AG08395 (cell line): ENCODE results near the gene ILDR1.

Experiments used
- DNase-seq: peaks from one replicate; pipeline ENCODE4 v3.0.0; 2012; ENCODE audit warnings: mixed read lengths, low spot score

Gene ILDR1

GRCh38 chr3:121994551-121994950 is 27.5 kb downstream of the ILDR1 start:
- DNase-seq: no peak

DNA sequence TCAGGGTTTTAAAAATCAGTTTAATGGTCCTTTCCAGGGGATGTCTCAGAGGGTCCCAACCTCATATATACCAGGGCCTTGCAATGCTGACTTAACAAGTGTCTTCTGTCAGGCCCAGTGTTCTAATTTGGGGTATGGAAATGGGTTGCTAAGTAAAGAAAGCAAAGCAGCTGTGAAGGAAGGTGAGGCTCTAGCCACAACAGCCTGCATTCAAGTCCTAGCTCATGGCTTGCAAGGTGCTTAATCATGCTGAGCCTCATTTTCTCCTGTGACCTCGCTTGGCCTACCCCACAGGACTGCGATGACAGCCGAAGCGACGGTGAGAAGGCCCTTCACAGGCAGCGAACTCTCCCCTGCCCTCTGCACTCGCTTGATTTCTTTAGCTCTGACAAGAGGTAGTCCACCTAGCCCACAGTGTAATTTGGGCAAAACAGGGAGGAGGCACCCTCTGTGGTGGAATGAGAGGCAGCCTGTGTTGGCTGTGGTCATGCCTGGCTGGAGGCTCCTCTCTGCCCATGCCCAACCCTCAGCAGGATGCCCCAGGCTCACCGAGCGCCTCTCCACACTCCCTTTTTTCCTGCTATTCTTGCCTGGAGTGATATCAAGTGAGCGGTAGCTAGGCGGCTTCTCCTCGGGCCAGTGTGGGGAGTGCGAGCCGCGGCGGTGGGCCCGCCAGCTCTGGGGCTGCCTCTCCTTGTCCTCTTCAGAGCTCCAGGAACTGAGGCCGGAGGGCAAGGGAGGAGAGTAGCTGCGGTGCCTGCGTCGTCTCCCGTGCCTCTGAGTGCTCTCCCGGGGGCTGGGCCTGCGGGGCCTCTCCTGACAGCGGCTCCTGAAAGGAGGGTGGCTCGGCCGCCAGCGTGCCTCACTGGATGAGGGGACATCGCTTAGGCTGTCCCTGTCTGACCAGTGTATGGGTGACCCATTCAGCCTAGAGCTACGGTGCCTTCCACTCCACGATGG is 29.2 kb downstream of the ILDR1 start:
- no peak for DNase-seq

GRCh38 chr3:121989943-121990342 is 32.1 kb downstream of the ILDR1 start:
- DNase-seq: no peak

DNA sequence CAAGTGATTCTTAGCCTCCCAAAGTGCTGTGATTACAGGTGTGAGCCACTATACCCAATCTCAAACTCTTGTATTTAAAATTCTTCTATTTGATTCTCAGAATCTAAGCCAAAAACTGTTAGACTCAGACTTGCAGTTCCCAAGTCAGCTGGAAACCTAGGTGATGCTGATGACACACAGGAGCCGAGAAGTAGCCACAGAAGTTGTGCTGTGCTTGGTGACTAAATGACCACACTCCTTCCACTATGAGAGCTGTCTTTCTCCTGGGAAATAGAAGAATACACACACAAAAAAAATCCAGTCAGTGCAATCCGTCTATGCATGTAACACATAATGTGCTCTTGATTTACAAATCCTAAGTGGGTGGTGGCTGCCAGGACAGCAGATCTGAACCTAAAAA is 33.9 kb downstream of the ILDR1 start:
- DNase-seq: no peak

DNA sequence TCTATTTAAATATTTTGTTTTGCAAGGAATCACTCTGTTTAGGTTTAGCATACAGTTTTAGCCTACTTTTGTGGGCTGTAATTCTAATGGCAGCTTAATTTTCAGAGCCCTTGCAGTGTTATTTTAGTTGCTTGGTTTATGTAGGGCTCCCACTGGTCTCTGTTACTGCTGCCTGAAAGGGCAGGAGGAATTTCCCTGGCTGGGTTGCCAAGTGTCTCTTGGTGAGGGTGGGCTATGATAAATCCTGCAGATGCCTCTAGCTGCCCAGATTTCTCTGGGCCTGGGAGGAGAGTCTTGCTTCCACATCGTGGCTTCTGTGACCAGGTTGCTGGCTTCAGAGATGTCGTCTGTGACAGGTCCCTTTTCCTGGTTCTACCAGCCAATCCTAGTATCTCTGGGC is 36.2 kb downstream of the ILDR1 start:
- no peak for DNase-seq

- DNase-seq: no peak
These were observed 40.6 kb downstream of the ILDR1 start for GRCh38 chr3:121981473-121981872.

DNA sequence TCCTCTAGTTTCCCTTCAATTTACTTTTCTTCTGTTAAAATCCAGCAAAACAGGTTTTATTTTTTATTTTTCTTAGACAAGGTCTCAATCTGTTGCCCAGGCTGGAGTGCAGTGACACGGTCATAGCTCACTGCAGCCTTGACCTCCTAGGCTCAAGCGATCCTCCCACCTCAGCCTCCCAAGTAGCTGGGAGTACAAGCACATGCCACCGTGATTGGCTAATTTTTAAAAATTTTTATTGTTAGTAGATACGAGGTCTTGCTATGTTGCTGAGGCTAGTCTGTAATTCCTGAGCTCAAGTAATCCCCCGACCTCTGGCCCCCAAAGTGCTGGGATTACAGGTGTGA is 41.6 kb downstream of the ILDR1 start:
- no peak for DNase-seq

DNA sequence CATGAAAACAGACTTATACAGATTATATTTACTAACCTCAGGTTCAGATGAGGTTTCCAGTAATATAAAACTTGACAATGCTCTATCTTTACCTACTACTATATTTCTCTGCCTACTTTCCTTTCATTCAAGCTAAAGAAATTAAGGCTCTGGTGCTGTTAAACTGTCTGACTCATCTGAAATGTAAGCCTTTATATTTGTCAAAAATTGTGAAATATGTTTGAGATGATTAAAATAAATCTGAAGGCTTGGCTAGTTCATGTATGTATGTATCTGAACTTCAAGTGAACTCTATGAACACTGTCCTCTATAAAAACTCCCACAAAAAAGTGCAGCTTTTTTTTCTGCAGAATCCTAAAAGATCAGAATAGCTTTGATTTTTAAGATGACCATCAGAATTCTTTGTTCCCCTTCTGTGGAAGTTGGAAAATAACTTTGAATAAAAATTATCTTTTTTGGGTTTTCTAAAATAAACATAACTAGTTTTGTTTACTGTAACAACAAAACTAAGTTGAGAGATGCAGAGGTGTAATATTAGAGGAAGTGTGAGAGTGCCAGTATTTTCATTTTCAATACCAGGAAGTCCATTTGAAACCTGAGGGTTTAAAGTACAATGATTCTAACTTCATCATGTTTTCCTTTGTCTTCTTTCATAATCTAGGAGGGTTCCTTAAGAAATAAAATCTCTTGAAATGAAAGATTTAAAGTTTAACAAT is 42.2 kb downstream of the ILDR1 start:
- no peak for DNase-seq

DNA sequence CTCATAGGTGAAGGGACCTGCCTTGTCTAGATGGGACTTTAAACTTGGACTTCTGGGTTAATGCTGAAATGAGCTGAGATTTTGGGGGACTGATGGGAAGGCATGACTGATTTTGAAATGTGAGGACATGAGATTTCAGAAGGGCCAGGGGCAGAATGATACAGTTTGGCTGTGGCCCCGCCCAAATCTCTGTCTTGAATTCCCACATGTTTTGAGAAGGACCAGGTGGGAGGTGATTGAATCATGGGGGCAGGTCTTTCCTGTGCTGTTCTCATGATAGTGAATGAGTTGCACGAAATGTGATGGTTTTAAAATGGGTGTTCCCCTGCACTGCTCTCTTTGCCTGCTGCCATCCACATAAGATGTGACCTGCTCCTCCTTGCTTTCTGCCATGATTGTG is 42.8 kb downstream of the ILDR1 start:
- no peak for DNase-seq

- DNase-seq: no peak
These were observed 45.3 kb downstream of the ILDR1 start for GRCh38 chr3:121976727-121977126.

DNA sequence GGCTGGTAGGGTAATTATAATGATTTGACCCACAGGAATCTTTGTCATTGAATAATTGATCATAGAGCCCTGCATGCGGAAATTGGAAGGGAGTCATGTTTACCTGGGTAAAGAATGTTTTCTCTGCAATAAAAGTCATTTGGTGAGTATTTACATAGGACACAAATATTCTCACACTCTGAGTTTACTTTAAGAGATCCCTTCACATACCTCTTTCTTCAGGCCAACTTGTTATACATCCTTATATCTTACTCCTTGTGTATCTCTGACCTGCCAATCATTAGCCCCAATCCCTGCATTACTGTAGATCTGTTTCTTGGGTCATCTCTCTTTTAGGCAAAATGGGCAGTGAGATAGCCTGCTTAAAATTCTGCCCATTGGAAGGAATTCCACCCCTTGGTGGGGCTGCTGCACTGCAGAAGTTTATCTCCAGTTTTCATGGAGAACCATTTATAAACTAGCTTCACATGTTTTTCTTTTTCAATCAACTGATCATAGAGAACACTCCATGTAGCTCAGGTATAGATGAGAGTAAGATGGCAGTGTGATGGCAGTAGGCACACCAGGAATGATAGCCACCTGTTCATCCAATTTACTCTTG is 46.2 kb downstream of the ILDR1 start:
- DNase-seq: no peak

GRCh38 chr3:121974601-121975111 is 47.4 kb downstream of the ILDR1 start:
- no peak for DNase-seq

DNA sequence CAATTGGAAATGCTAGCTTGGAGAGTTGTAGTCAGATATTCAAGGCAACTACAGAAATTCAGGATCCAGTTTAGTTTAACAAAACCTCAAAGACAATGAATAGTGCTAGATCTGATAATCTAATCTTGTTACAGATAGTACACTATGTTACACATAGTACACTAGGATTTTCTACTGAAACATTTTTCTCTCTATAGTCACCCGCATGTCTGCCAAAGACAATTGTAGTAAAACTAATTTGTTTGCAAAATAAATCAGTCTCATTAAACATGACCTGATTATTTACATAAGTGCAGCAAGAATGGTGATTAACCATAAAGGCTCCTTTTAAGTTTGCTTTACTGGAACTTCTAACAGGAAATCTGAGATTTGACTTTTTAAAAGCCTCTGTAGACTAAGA is 52.0 kb downstream of the ILDR1 start:
- DNase-seq: no peak

DNA sequence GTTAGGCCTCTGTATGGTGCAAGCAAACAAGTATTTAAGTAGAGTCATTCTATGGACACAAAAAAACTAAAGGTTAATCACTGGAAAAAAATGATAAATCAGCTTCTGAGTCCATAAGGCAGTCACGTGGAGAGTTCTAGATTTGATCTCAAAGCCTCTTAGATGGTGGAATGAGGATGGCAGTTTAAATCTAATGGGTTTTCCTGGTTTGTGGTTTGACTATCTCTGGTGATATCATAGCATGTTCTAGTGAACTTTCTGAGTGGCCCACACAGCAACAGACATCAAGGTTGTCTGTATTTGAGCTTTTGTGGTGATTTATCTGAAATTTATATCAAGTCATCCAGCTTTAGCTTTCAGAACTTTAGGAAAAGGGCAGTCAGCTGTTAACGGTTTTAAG is 52.4 kb downstream of the ILDR1 start:
- DNase-seq: no peak

GRCh38 chr3:121963608-121964007 is 58.4 kb downstream of the ILDR1 start:
- DNase-seq: no peak

- DNase-seq: no peak
These were observed 59.6 kb downstream of the ILDR1 start for GRCh38 chr3:121962443-121962842.

DNA sequence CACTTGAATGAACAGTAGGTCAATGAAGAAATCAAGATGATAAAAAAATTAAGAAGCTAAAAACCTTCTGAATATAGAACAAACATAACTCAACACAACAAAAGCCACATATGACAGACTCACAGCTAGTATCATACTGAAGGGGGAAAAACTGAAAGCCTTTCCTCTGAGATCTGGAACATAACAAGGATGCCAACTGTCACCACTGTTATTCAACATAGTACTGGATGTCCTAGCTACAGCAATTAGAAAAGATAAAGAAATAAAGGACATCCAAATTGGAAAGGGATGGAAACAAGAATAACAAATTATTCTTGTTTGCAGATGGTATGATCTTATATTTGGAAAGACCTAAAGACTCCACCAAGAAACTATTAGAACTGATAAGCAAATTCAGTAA is 60.8 kb downstream of the ILDR1 start:
- no peak for DNase-seq

GRCh38 chr3:121958801-121959200 is 63.2 kb downstream of the ILDR1 start:
- no peak for DNase-seq

DNA sequence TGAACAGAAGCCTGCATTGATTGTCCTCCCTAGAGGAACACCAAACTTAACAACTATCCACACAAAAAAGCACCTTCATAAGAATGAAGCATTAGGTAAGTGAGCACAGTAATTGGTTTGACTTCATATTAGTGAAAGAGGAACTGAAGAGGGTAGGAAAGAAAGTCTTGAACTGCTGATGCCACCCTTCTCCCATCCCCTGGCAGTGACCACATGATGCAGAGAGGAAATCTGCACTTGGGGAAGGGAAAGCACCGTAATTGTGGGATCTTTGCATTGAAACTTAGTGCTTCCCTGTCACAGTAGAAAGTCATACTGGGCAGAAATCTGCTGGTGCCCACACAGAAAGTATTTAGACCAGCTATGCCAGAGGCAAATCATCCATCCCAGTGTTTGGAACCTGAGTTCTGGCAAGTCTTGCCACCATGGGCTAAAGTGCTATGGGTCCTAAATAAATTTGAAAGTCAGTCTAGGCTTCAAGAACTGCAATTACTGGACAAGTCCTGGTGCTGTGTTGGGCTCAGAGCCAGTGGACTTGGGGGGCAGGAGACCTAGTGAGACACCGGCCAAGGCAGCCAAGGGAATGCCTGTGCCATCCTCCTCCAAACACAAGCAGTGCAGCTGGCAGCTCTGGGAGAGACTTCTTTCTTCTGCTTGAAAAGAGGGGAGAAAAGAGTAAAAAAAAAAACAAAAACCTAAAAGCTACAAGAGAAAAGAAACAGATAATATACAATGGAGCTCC is 64.2 kb downstream of the ILDR1 start:
- DNase-seq: no peak

- no peak for DNase-seq
These were observed 65.7 kb downstream of the ILDR1 start for GRCh38 chr3:121956363-121956762.

GRCh38 chr3:121951291-121951919 is 70.6 kb downstream of the ILDR1 start:
- no peak for DNase-seq

GRCh38 chr3:121948641-121949040 is 73.4 kb downstream of the ILDR1 start:
- no peak for DNase-seq
